ENCODE results near the gene PIK3CB.

DNA sequence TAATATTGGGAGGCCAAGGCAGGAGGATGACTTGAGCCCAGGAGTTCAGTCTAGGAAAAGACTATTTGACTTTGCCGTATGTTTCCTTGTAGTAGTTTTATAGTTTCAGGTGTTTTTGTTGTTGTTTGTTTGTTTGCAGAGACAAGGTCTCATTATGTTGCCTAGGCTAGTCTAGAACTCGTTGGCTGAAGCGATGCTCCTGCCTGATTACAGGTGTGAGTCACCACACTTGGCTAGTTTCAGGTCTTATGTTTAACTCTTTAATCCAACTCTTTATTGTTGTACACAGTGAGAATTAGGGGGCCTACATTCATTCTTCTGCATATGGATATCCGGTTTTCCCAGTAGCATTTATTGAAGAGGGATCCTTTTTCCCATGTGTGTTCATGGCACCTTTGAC lies 194.2 kb downstream of the PIK3CB start:
- TF ChIP-seq POLR2A (IDR thresholded peaks at IDR 0.05): no peak
- TF ChIP-seq, protein P1, sequence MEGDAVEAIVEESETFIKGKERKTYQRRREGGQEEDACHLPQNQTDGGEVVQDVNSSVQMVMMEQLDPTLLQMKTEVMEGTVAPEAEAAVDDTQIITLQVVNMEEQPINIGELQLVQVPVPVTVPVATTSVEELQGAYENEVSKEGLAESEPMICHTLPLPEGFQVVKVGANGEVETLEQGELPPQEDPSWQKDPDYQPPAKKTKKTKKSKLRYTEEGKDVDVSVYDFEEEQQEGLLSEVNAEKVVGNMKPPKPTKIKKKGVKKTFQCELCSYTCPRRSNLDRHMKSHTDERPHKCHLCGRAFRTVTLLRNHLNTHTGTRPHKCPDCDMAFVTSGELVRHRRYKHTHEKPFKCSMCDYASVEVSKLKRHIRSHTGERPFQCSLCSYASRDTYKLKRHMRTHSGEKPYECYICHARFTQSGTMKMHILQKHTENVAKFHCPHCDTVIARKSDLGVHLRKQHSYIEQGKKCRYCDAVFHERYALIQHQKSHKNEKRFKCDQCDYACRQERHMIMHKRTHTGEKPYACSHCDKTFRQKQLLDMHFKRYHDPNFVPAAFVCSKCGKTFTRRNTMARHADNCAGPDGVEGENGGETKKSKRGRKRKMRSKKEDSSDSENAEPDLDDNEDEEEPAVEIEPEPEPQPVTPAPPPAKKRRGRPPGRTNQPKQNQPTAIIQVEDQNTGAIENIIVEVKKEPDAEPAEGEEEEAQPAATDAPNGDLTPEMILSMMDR (IDR thresholded peaks at IDR 0.05): no peak

Data from thyroid gland (tissue), 4 donors.